Colonic mucosa (tissue), 4 donors: ENCODE data around the gene UBE2Q2. TPM values are rescaled to one million over a fixed set of nuclear protein-coding genes. Genes with fewer than 3 reads are reported as not detected.

Source experiments
- DNase-seq: peaks from one replicate; pipeline ENCODE4 v3.0.0-alpha.2; 2020
- H3K27ac ChIP-seq: fragments of 200-600 bp; one replicate; pipeline ENCODE4 v1.8.0; 2021
- H3K27me3 ChIP-seq: fragments of 200-600 bp; one replicate; pipeline ENCODE4 v1.8.0; 2021
- H3K36me3 ChIP-seq: fragments of 200-600 bp; one replicate; pipeline ENCODE4 v1.8.0; 2021
- H3K4me1 ChIP-seq: fragments of 200-600 bp; one replicate; pipeline ENCODE4 v1.8.0; 2021; ENCODE audit warnings: mild to moderate bottlenecking
- H3K4me3 ChIP-seq: fragments of 200-600 bp; one replicate; pipeline ENCODE4 v1.8.0; 2021
- H3K9ac ChIP-seq, 2 donors: one replicate each; pipeline ENCODE4 v1.7.0; 2013; ENCODE audit warnings: control low read depth in 2 of 2, low read depth in 2 of 2, low read length in 2 of 2
- H3K9me3 ChIP-seq: fragments of 200-600 bp; one replicate; pipeline ENCODE4 v1.8.0; 2021
- CTCF ChIP-seq: fragments of 200-600 bp; IDR thresholded peaks from one replicate; pipeline ENCODE4 v1.8.0; 2022; ENCODE audit warnings: antibody characterized with exemption, mild to moderate bottlenecking
- intact Hi-C: fragments of 100-400 bp; cut with DNase I; formaldehyde crosslinking; loops from one replicate; pipeline ENCODE4 v1.14.1; 2022
- total RNA-seq, 2 donors: library from RNA; stranded (reverse); fragmentation: NEBNext Ultra II Directional in 1 of 2; extraction: Animal tissue kit (Norgen Biotek cat#: 25700) in 1 of 2; gene quantifications; one replicate each; pipeline ENCODE4 v1.2.1, GENCODE V29; 2021
- donor health status: healthy.
- donor health status: DM: no; HTN: no; CAD: no.
- donor health status: DM: no; HTN: no; CAD: no.

The UBE2Q2 gene
- total RNA-seq, 2 donors from 2014 or later = 16.6 to 25.1 TPM

- no peaks in the 10 kb centered on the region for H3K9me3 ChIP-seq
- no peak overlapping the region for H3K9ac ChIP-seq
- no peaks in the 10 kb centered on the region for H3K36me3 ChIP-seq
- no peaks in the 10 kb centered on the region for H3K4me1 ChIP-seq
- TF ChIP-seq CTCF = no peak
- H3K27ac ChIP-seq = no peak overlapping the region
- intact Hi-C loops = no loop called here
- DNase-seq = no peak
- H3K4me3 ChIP-seq = no peak overlapping the region
- no peaks in the 10 kb centered on the region for H3K27me3 ChIP-seq
Measured at GRCh38 chr15:75887178-75887577, 43.9 kb downstream of the UBE2Q2 start.

GRCh38 chr15:75891895-75892294 lies 48.6 kb downstream of the UBE2Q2 start:
- no peaks in the 10 kb centered on the region for H3K4me1 ChIP-seq
- no peak overlapping the region for H3K4me3 ChIP-seq
- no peak overlapping the region for H3K9ac ChIP-seq
- H3K36me3 ChIP-seq = no peaks in the 10 kb centered on the region
- H3K9me3 ChIP-seq = no peaks in the 10 kb centered on the region
- no peak for DNase-seq
- no peaks in the 10 kb centered on the region for H3K27me3 ChIP-seq
- H3K27ac ChIP-seq = peak overlapping the region; percentile 39
- TF ChIP-seq CTCF = no peak
- intact Hi-C loops = no loop called here

- TF ChIP-seq CTCF = no peak
- no peak overlapping the region for H3K9ac ChIP-seq
- no peaks in the 10 kb centered on the region for H3K36me3 ChIP-seq
- no peaks in the 10 kb centered on the region for H3K4me1 ChIP-seq
- no peak overlapping the region for H3K27ac ChIP-seq
- no peak for DNase-seq
- no peaks in the 10 kb centered on the region for H3K9me3 ChIP-seq
- no peaks in the 10 kb centered on the region for H3K27me3 ChIP-seq
- H3K4me3 ChIP-seq = no peak overlapping the region
- intact Hi-C loops = no loop called here
Measured at GRCh38 chr15:75895731-75896130, 52.5 kb downstream of the UBE2Q2 start.

- no peak overlapping the region for H3K9ac ChIP-seq
Measured at GRCh38 chr15:75900577-75900976, 57.3 kb downstream of the UBE2Q2 start.

GRCh38 chr15:75902129-75902557 lies 58.9 kb downstream of the UBE2Q2 start:
- no peak overlapping the region for H3K4me3 ChIP-seq
- H3K9me3 ChIP-seq = no peaks in the 10 kb centered on the region
- H3K27ac ChIP-seq = no peak overlapping the region
- DNase-seq = no peak
- intact Hi-C loops = no loop called here
- no peaks in the 10 kb centered on the region for H3K27me3 ChIP-seq
- H3K4me1 ChIP-seq = no peaks in the 10 kb centered on the region
- peaks cover under 1% of the 10 kb centered on the region for H3K36me3 ChIP-seq
- H3K9ac ChIP-seq = no peak overlapping the region
- TF ChIP-seq CTCF = no peak

More at GRCh38 chr15:75900577-75900976, 57.3 kb downstream of the UBE2Q2 start:
- Histone ChIP-seq H3K9me3 (no peaks in the 10 kb centered on the region), H3K4me1 (no peaks in the 10 kb centered on the region), H3K27me3 (no peaks in the 10 kb centered on the region), H3K27ac (no peak overlapping the region), H3K4me3 (no peak overlapping the region), H3K36me3 (no peaks in the 10 kb centered on the region)
- DNase-seq = no peak
- intact Hi-C loops = no loop called here
- no peak for TF ChIP-seq CTCF
